Measurements from ENCODE around the gene NME1.
"Not testable (repeated sequence)": the region's sequence is repeated elsewhere in the genome, so short reads cannot be mapped to it uniquely, and the experiment has no call there.

DNA sequence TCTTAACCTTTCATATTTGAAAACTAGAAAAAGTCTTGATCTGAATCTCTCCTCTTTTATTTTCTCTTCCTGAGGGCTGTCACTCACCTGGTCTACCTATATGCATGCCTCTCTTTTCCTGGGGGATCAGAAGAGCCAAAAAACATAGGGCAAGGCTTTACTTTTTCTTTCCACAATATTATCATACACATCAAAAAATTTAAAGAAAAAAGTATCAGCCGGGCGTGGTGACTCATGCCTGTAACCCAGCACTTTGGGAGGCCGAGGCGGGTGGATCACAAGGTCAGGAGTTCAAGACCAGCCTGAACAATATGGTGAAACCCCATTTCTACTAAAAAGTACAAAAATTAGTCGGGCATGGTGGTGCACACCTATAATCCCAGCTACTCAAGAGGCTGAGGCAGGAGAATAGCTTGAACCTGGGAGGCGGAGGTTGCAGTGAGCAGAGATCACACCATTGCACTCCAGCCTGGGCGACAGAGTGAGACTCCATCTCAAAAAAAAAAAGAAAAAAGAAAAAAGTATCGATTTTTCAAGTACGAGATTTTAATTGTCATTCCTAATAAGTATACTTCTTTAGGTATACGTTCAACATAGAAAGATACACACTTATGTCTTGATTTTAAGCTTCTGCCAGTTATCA, 30.8 kb upstream of the NME1 start:
- TF ChIP-seq EZH2phosphoT487 (IDR thresholded peaks at IDR 0.05; ENCODE audit: borderline replicate concordance, low read depth, low read length) = not testable (repeated sequence)
- TF ChIP-seq, protein P1, sequence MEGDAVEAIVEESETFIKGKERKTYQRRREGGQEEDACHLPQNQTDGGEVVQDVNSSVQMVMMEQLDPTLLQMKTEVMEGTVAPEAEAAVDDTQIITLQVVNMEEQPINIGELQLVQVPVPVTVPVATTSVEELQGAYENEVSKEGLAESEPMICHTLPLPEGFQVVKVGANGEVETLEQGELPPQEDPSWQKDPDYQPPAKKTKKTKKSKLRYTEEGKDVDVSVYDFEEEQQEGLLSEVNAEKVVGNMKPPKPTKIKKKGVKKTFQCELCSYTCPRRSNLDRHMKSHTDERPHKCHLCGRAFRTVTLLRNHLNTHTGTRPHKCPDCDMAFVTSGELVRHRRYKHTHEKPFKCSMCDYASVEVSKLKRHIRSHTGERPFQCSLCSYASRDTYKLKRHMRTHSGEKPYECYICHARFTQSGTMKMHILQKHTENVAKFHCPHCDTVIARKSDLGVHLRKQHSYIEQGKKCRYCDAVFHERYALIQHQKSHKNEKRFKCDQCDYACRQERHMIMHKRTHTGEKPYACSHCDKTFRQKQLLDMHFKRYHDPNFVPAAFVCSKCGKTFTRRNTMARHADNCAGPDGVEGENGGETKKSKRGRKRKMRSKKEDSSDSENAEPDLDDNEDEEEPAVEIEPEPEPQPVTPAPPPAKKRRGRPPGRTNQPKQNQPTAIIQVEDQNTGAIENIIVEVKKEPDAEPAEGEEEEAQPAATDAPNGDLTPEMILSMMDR (conservative IDR thresholded peaks at IDR 0.05; ENCODE audit: low read length) = not testable (repeated sequence)
